IMR-90 (cell line): Measurements from ENCODE around the gene YIPF3. TPM values are rescaled to one million over a fixed set of nuclear protein-coding genes. Genes with fewer than 3 reads are reported as not detected.

Experiments used
- ATAC-seq: fragments of 200-7000 bp; cut with Tn5 transposase; 2 replicates; pipeline ENCODE4 v1.9.1; 2020; ENCODE audit warnings: low read depth, mild to moderate bottlenecking, moderate library complexity
- BruUV-seq: library from RNA; stranded (reverse); fragments of 400-500 nt; replicated peaks from 2 replicates; lab custom pipeline; 2021; lab: Mats Ljungman, UMichigan
- CTCF ChIA-PET: fragments of 300-600 bp; formaldehyde crosslinking; extraction: SDS; loops from one replicate; lab custom pipeline; 2021; ENCODE audit warnings: antibody characterized with exemption; lab: Yijun Ruan, JAX
- POLR2A ChIA-PET: fragments of 300-600 bp; sonication (Branson Sonifier 250); formaldehyde crosslinking; loops from one replicate; lab custom pipeline; 2022; ENCODE audit warnings: antibody characterized with exemption; ENCODE audit not compliant: unreplicated experiment; lab: Charles Lee
- DNase-seq: peaks from one replicate; pipeline ENCODE4 v3.0.0; 2013
- H2AFZ ChIP-seq: replicated peaks from 2 replicates; pipeline ENCODE3; 2013; ENCODE audit warnings: low read length, mild to moderate bottlenecking; ENCODE audit not compliant: poor library complexity
- H2AK5ac ChIP-seq: 2 replicates; pipeline ENCODE4 v1.6.1; 2013; ENCODE audit warnings: low read depth, low read length, inconsistent platforms
- H2AK9ac ChIP-seq: replicated peaks from 2 replicates; pipeline ENCODE3; 2013; ENCODE audit warnings: mild to moderate bottlenecking, low read depth, low read length, moderate library complexity; ENCODE audit not compliant: poor library complexity
- H2BK120ac ChIP-seq: 2 replicates; pipeline ENCODE4 v1.6.1; 2013; ENCODE audit warnings: low read depth, low read length, inconsistent platforms
- H2BK15ac ChIP-seq: 3 replicates; pipeline ENCODE4 v1.6.1; 2013; ENCODE audit warnings: low read depth, low read length, inconsistent platforms
- H2BK20ac ChIP-seq: 2 replicates; pipeline ENCODE4 v1.6.1; 2013; ENCODE audit warnings: low read depth, mild to moderate bottlenecking, inconsistent platforms, low read length, moderate library complexity
- H2BK5ac ChIP-seq: 2 replicates; pipeline ENCODE4 v1.6.1; 2013; ENCODE audit warnings: mild to moderate bottlenecking, low read depth, low read length, inconsistent platforms; ENCODE audit not compliant: poor library complexity, severe bottlenecking
- H3K14ac ChIP-seq: replicated peaks from 2 replicates; pipeline ENCODE4 v1.6.1; 2013; ENCODE audit warnings: low read depth, low read length, inconsistent platforms
- H3K18ac ChIP-seq: 2 replicates; pipeline ENCODE4 v1.6.1; 2013; ENCODE audit warnings: low read depth, low read length, control low read depth
- H3K23ac ChIP-seq: 2 replicates; pipeline ENCODE4 v1.6.1; 2013; ENCODE audit warnings: low read depth, low read length, inconsistent platforms
- H3K27ac ChIP-seq: 2 replicates; pipeline ENCODE4 v1.5.1; 2013; ENCODE audit warnings: mild to moderate bottlenecking, control low read depth, low read length; ENCODE audit not compliant: insufficient read depth
- H3K27me3 ChIP-seq: 2 replicates; pipeline ENCODE4 v1.6.1; 2013; ENCODE audit warnings: low read length; ENCODE audit not compliant: control insufficient read depth, insufficient read depth
- H3K36me3 ChIP-seq: 2 replicates; pipeline ENCODE4 v1.6.1; 2013; ENCODE audit warnings: low read length, mixed read lengths; ENCODE audit not compliant: control insufficient read depth, insufficient read depth
- H3K4ac ChIP-seq: 2 replicates; pipeline ENCODE4 v1.6.1; 2013; ENCODE audit warnings: low read depth, low read length, inconsistent platforms
- H3K4me1 ChIP-seq: 2 replicates; pipeline ENCODE4 v1.6.1; 2013; ENCODE audit warnings: low read length, mixed read lengths; ENCODE audit not compliant: control insufficient read depth, insufficient read depth
- H3K4me2 ChIP-seq: 2 replicates; pipeline ENCODE4 v1.6.1; 2013; ENCODE audit warnings: low read depth, mild to moderate bottlenecking, control low read depth, low read length, moderate library complexity
- H3K4me3 ChIP-seq: 2 replicates; pipeline ENCODE4 v1.5.1; 2013; ENCODE audit warnings: low read depth, mild to moderate bottlenecking, control low read depth, low read length, moderate library complexity; ENCODE audit not compliant: insufficient read depth
- H3K56ac ChIP-seq: 2 replicates; pipeline ENCODE4 v1.6.1; 2013; ENCODE audit warnings: low read length, inconsistent platforms; ENCODE audit not compliant: insufficient read depth; ENCODE audit errors: extremely low read depth
- H3K79me1 ChIP-seq, 2 experiments: 2 replicates each; pipeline ENCODE4 v1.6.1; 2013; ENCODE audit warnings: low read length in 2 of 2, inconsistent platforms in 1 of 2, low read depth in 1 of 2
- H3K9ac ChIP-seq: 2 replicates; pipeline ENCODE4 v1.6.1; 2013; ENCODE audit warnings: low read depth, low read length, control low read depth
- H3K9me1 ChIP-seq: 2 replicates; pipeline ENCODE4 v1.6.1; 2013; ENCODE audit warnings: low read length, inconsistent platforms; ENCODE audit not compliant: insufficient read depth
- H3K9me3 ChIP-seq: 2 replicates; pipeline ENCODE4 v1.6.1; 2013; ENCODE audit warnings: low read length; ENCODE audit not compliant: control insufficient read depth, insufficient read depth
- H4K20me1 ChIP-seq: 2 replicates; pipeline ENCODE4 v1.6.1; 2013; ENCODE audit warnings: low read length, inconsistent platforms; ENCODE audit not compliant: insufficient read depth
- H4K5ac ChIP-seq: 2 replicates; pipeline ENCODE4 v1.6.1; 2013; ENCODE audit warnings: mild to moderate bottlenecking, low read depth, low read length, control low read depth
- H4K8ac ChIP-seq, 2 experiments: 2 replicates each; pipeline ENCODE4 v1.6.1; 2013; ENCODE audit warnings: low read depth in 2 of 2, low read length in 2 of 2, control low read depth in 1 of 2, inconsistent platforms in 1 of 2
- H4K91ac ChIP-seq: 2 replicates; pipeline ENCODE4 v1.6.1; 2013; ENCODE audit warnings: low read depth, low read length, inconsistent platforms; ENCODE audit not compliant: insufficient read depth
- CHD1 ChIP-seq: IDR thresholded peaks from 2 replicates; pipeline ENCODE4 v1.6.1; 2012; ENCODE audit warnings: low read depth, low read length, improper control_type of control experiment
- FOS ChIP-seq: fragments of 150-350 bp; IDR thresholded peaks from 2 replicates; pipeline ENCODE4 v1.6.1; 2016; ENCODE audit warnings: low read depth, low read length
- MAZ ChIP-seq: IDR thresholded peaks from 2 replicates; pipeline ENCODE4 v1.6.1; 2012; ENCODE audit warnings: low read depth, mild to moderate bottlenecking, low read length, improper control_type of control experiment, moderate library complexity, borderline replicate concordance
- NFE2L2 ChIP-seq: fragments of 150-350 bp; IDR thresholded peaks from 2 replicates; pipeline ENCODE4 v1.6.1; 2016; ENCODE audit warnings: low read depth, mild to moderate bottlenecking, low read length
- POLR2A ChIP-seq: IDR thresholded peaks from 2 replicates; pipeline ENCODE4 v1.6.1; 2012; ENCODE audit warnings: mild to moderate bottlenecking, low read depth, low read length
- WGBS, 2 experiments: methylation state at CpG; one replicate each; pipeline versions ENCODE4 v1.1.5 to v1.1.7; 2013; ENCODE audit warnings: missing lambda C conversion rate in 2 of 2; ENCODE audit not compliant: insufficient read length in 1 of 2; ENCODE audit errors: extremely low coverage in 2 of 2; 5-methylcytosine and 5-hydroxymethylcytosine counted together
- dilution Hi-C: fragments of 300-500 bp; cut with HindIII; formaldehyde crosslinking; loops from one replicate; pipeline ENCODE4 v1.14.3; 2018; ENCODE audit warnings: low sequenced_read_pairs; ENCODE audit not compliant: unreplicated experiment
- in situ Hi-C: fragments of 300-500 bp; cut with MboI; formaldehyde crosslinking; loops from 3 replicates; pipeline ENCODE4 v1.14.3; 2019; ENCODE audit warnings: low sequenced_read_pairs, inconsistent platforms, mixed read lengths
- intact Hi-C: fragments of 100-400 bp; cut with micrococcal nuclease; formaldehyde crosslinking; loops from 2 replicates; pipeline ENCODE4 v1.10.0; 2022
- polyA plus RNA-seq, 3 experiments: library from polyadenylated mRNA; depleted of rRNA; stranded (reverse); fragments of >200 nt; gene quantifications; 2 replicates each; pipeline ENCODE4 v1.2.3, GENCODE V29; 2012; ENCODE audit warnings: low replicate concordance in 1 of 3
- total RNA-seq: library from RNA; depleted of rRNA; stranded (reverse); fragments of >200 nt; gene quantifications from 2 replicates; pipeline ENCODE4 v1.2.3, GENCODE V29; 2012
- TF ChIP-seq, protein P1 (sequence below): conservative IDR thresholded peaks from 2 replicates; pipeline ENCODE4 v1.5.1; 2012; ENCODE audit warnings: mild to moderate bottlenecking, low read depth, low read length, improper control_type of control experiment

The YIPF3 gene
- total and polyA plus RNA-seq, 2 of the 4 experiments (the other 2 are of a cell fraction): 114 to 193 TPM

DNA sequence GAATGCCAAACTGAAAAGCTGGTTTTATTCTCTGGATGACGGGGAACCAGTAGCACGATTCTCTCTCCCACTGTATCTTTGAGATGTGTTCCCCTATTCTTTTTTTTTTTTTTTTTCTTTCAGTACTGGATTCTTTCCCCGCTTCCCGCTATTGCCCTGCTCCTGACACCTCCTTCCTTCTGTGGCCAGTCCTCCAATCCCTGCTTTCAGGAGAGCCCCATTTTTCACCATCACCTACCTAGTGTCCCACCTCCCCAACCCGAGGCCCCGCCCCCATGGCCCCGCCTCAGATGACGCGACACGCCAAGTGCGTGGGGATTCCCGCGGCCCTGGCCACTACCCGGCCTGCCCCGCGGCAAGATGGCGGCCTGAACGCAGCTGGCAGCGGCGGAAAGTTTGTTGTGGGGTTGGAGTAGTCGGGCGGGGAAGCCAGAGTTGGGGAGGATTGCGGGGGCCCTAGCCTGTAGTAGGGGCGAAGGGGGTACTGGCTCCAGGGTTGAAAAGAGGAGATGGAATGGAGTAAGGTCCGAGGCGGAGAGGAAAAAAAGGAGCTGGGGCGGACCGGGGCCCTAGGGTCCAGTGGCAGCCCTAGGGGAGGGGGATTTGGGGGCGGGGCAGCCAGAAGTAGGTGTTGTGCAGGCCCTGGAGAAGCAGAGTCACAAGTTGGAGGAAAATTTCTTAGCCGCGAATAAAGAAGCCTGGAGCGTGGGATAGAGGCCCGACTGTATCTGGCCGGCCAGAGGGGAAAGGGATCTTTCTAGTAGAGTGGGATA lies 39.3 kb downstream of the YIPF3 start, which contains the start of gene TJAP1:
TJAP1 (plus strand) TSS at position 336 of the 773 bp plus-strand sequence. CDS start 21,432 bp downstream, outside the sequence.
- no peaks in the 10 kb centered on the region for H3K27me3 ChIP-seq
- dilution Hi-C loops (no loop called here), in situ Hi-C loops (no loop called here), intact Hi-C loops (loop anchor here (1.0 kb wide), 2 partner anchors 15 to 41 kb away; no protein-coding TSS in a partner anchor)
- TF ChIP-seq POLR2A: peak; percentile 94
- no peak for TF ChIP-seq CHD1
- TF ChIP-seq MAZ: peak; percentile 75; the same call in 1 of the 2 replicates
- 0 out of 2 replicates have a peak, but pooled peaks have one; percentile 10 for TF ChIP-seq FOS
- no peak for TF ChIP-seq NFE2L2
- TF ChIP-seq, protein P1, sequence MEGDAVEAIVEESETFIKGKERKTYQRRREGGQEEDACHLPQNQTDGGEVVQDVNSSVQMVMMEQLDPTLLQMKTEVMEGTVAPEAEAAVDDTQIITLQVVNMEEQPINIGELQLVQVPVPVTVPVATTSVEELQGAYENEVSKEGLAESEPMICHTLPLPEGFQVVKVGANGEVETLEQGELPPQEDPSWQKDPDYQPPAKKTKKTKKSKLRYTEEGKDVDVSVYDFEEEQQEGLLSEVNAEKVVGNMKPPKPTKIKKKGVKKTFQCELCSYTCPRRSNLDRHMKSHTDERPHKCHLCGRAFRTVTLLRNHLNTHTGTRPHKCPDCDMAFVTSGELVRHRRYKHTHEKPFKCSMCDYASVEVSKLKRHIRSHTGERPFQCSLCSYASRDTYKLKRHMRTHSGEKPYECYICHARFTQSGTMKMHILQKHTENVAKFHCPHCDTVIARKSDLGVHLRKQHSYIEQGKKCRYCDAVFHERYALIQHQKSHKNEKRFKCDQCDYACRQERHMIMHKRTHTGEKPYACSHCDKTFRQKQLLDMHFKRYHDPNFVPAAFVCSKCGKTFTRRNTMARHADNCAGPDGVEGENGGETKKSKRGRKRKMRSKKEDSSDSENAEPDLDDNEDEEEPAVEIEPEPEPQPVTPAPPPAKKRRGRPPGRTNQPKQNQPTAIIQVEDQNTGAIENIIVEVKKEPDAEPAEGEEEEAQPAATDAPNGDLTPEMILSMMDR: no peak
- H3K56ac ChIP-seq: peak within 1 kb of the TSS; percentile 74
- H3K4ac ChIP-seq: peak within 1 kb of the TSS; percentile 67
- ChIA-PET POLR2A (interaction anchor here (0.5 to 0.6 kb wide), 2 partner anchors 9 to 15 kb away, joined by 3 read pairs; no protein-coding TSS in a partner anchor), CTCF (no interaction called here)
- peak within 1 kb of the TSS; percentile 86 for H3K14ac ChIP-seq
- H2BK5ac ChIP-seq: peak within 1 kb of the TSS; percentile 22
- 0 out of 2 replicates have a peak within 1 kb of the TSS, but pooled peaks have one; percentile 1 for H2BK120ac ChIP-seq
- peaks cover 31 to 44% of the 10 kb centered on the region in 2 experiments for H3K79me1 ChIP-seq
- peak within 1 kb of the TSS; percentile 92 for H4K5ac ChIP-seq
- no peaks in the 10 kb centered on the region for H3K36me3 ChIP-seq
- peak within 1 kb of the TSS; percentile 26 for H4K91ac ChIP-seq
- ATAC-seq: peak; percentile 100
- H4K8ac ChIP-seq: peak within 1 kb of the TSS; percentile 92
- peak within 1 kb of the TSS; percentile 83 for H3K9ac ChIP-seq
- no peak within 1 kb of the TSS for H2BK20ac ChIP-seq
- H3K27ac ChIP-seq: peak within 1 kb of the TSS; percentile 83
- peaks cover 6% of the 10 kb centered on the region; the same call in 1 of the 2 replicates for H4K20me1 ChIP-seq
- peak within 1 kb of the TSS; percentile 84 for H3K4me2 ChIP-seq
- no peak within 1 kb of the TSS for H2BK15ac ChIP-seq
- H3K18ac ChIP-seq: peak within 1 kb of the TSS; percentile 6; the same call in 1 of the 2 replicates
- H3K23ac ChIP-seq: peak within 1 kb of the TSS; percentile 54
- H2AFZ ChIP-seq: peak within 1 kb of the TSS; percentile 89
- DNase-seq: peak; percentile 78
- peaks cover 25% of the 10 kb centered on the region for H3K9me1 ChIP-seq
- H3K9me3 ChIP-seq: no peaks in the 10 kb centered on the region
- H2AK9ac ChIP-seq: peak within 1 kb of the TSS; percentile 88
- H3K4me3 ChIP-seq: peak within 1 kb of the TSS; percentile 66
- no TSS peak for BruUV-seq
- peak within 1 kb of the TSS; percentile 71 for H2AK5ac ChIP-seq
- 0% methylated on average over 11 of the region's 34 CpGs; no CpG with 5 or more reads in 1 of the 2 experiments for WGBS, 2 experiments
- peaks cover 7% of the 10 kb centered on the region for H3K4me1 ChIP-seq
